Neutrophil (primary cell): ENCODE data around the gene TCF4.

Source experiments
- H3K27ac ChIP-seq: fragments of 200-600 bp; sonication (generic); 2 replicates; pipeline ENCODE4 v1.5.1; 2016; ENCODE audit warnings: mild to moderate bottlenecking, moderate library complexity
- H3K27me3 ChIP-seq: fragments of 200-600 bp; sonication (generic); 2 replicates; pipeline ENCODE4 v1.6.0; 2016; ENCODE audit warnings: mild to moderate bottlenecking
- H3K36me3 ChIP-seq: fragments of 200-600 bp; sonication (generic); 2 replicates; pipeline ENCODE4 v1.5.1; 2017
- H3K4me1 ChIP-seq, 2 experiments: fragments of 200-600 bp in 1 of 2; sonication (generic) in 1 of 2; 1 replicate in 1 of 2; 2 replicates in 1 of 2; pipeline versions ENCODE4 v1.5.1 to v1.6.1; 2013 to 2016; ENCODE audit warnings: low read depth in 1 of 2, low read length in 1 of 2, mild to moderate bottlenecking in 1 of 2, moderate library complexity in 1 of 2; ENCODE audit not compliant: control insufficient read depth in 1 of 2, insufficient read depth in 1 of 2
- H3K4me3 ChIP-seq, 2 experiments: fragments of 200-600 bp in 1 of 2; sonication (generic) in 1 of 2; 1 replicate in 1 of 2; 2 replicates in 1 of 2; pipeline ENCODE4 v1.5.1; 2013 to 2016; ENCODE audit warnings: low read depth in 1 of 2, low read length in 1 of 2, mild to moderate bottlenecking in 1 of 2, moderate library complexity in 1 of 2
- H3K9me3 ChIP-seq: fragments of 200-600 bp; sonication (generic); 2 replicates; pipeline ENCODE4 v1.5.1; 2016
- TF ChIP-seq, protein P1 (sequence below): fragments of 200-600 bp; sonication (generic); IDR thresholded peaks from 2 replicates; pipeline ENCODE4 v1.5.1; 2016; ENCODE audit warnings: antibody characterized with exemption

Gene TCF4

DNA sequence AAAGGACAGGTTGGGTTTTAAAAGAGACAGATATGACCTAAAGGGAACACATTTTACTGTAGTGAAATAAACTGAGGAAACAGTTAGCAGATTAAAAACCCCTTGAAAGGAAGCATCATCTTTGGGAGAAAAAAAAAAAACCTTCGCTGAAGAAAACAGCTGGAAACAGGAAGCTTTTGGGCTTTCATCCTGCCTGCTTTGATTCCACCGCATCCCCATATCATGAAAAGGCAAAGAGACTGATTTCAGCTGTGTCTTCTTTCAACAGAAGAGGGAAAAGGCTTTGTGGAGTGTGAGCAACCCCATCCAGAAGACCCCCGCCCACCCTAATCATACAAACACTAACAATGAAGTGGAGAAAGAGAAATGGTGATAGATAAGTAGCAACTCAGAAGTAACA, 86.4 kb downstream of the TCF4 start:
- no peak overlapping the region for H3K27ac ChIP-seq
- H3K4me1 ChIP-seq, result no peaks in the 10 kb centered on the region
- no peak overlapping the region for H3K4me3 ChIP-seq
- no peaks in the 10 kb centered on the region for H3K36me3 ChIP-seq
- H3K9me3 ChIP-seq, result no peaks in the 10 kb centered on the region
- TF ChIP-seq, protein P1, sequence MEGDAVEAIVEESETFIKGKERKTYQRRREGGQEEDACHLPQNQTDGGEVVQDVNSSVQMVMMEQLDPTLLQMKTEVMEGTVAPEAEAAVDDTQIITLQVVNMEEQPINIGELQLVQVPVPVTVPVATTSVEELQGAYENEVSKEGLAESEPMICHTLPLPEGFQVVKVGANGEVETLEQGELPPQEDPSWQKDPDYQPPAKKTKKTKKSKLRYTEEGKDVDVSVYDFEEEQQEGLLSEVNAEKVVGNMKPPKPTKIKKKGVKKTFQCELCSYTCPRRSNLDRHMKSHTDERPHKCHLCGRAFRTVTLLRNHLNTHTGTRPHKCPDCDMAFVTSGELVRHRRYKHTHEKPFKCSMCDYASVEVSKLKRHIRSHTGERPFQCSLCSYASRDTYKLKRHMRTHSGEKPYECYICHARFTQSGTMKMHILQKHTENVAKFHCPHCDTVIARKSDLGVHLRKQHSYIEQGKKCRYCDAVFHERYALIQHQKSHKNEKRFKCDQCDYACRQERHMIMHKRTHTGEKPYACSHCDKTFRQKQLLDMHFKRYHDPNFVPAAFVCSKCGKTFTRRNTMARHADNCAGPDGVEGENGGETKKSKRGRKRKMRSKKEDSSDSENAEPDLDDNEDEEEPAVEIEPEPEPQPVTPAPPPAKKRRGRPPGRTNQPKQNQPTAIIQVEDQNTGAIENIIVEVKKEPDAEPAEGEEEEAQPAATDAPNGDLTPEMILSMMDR, result no peak
- H3K27me3 ChIP-seq, result no peaks in the 10 kb centered on the region

DNA sequence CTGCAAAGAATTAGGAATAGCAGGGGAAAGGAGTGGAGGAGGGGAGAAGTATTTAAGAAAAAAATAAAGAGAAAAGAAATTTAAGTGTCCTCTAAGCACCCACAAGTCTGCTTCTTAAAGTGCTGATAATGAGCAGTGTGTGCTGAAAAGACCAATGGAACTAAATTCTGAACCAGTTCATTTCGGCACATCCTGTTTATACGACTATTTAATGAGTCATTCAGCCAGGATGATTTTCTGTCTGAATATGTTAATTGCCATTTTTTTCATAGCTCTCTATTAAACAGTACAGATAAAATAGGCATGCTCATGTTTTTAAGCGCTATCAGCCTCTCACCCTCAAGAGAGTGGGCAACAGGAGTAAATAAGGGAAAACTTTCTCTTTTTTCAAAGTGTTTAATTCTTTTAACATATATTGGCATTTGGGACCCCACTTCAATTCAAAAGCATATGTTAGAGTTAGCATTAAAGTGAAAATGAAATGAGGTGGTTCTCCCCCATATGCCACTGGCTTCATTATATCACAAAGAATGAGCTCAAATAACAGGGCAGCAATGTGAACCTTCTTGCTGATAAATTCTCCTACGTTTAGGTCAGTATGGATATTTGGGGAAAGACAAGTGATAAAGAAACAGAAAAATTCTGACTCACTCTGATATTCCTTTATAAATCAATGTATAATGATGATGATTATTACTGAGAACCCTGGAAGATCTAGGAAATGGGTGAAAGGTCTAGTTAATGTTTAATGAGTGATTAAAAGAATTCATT, 87.5 kb downstream of the TCF4 start:
- TF ChIP-seq, protein P1, result no peak
- Histone ChIP-seq H3K27ac (no peak overlapping the region), H3K4me3 (no peak overlapping the region), H3K9me3 (no peaks in the 10 kb centered on the region), H3K36me3 (no peaks in the 10 kb centered on the region), H3K27me3 (no peaks in the 10 kb centered on the region), H3K4me1 (no peaks in the 10 kb centered on the region)

DNA sequence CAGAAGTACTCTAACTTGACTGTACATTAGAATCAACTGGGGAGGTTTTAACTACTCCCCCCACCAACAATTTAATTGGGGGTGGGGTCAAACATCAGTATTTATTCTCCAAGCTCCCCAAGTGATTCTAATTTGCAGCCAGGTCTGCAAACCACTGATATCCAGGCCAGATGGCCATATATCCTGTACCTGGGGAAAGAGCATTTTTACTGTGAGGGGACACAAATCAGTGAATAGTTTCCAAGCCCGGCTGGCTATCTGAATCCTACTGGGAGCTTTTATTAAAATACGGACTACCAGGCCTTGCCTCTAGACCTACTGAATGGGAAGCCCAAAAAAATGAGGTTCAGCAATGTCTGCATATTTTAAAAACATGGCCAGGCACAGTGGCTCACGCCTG, 88.5 kb downstream of the TCF4 start:
- Histone ChIP-seq H3K27ac (no peak overlapping the region), H3K36me3 (no peaks in the 10 kb centered on the region), H3K9me3 (no peaks in the 10 kb centered on the region), H3K4me3 (no peak overlapping the region), H3K4me1 (no peaks in the 10 kb centered on the region), H3K27me3 (no peaks in the 10 kb centered on the region)
- TF ChIP-seq, protein P1, result no peak

DNA sequence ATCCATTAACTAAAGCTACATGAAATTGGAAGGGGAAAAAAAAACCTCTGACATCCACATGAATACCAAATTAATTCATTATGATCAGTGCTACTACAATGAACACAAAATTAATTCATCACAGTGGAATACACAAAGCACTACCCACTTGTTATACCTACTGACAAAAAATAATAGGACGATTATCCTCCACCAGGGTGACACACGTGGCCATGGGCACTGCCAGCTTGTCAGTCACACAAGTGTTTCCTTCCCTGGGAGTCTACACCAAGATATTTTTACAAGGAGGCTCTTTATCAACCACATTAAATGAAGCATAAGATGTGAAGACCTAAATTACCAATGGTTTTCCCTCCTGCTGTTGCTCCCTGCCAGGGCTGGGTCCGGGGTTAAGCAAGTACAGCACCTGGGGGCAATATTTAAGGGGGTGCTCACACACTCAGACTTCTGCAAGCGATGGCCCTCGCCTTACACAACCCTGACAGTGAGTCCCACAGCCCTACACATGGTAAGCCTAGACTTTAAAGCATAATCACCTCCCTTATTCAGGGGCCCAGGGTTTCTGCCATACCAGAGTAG, 90.1 kb downstream of the TCF4 start:
- TF ChIP-seq, protein P1, result no peak
- no peaks in the 10 kb centered on the region for H3K4me1 ChIP-seq
- no peaks in the 10 kb centered on the region for H3K9me3 ChIP-seq
- no peak overlapping the region for H3K4me3 ChIP-seq
- H3K27ac ChIP-seq, result no peak overlapping the region
- H3K27me3 ChIP-seq, result no peaks in the 10 kb centered on the region
- no peaks in the 10 kb centered on the region for H3K36me3 ChIP-seq

DNA sequence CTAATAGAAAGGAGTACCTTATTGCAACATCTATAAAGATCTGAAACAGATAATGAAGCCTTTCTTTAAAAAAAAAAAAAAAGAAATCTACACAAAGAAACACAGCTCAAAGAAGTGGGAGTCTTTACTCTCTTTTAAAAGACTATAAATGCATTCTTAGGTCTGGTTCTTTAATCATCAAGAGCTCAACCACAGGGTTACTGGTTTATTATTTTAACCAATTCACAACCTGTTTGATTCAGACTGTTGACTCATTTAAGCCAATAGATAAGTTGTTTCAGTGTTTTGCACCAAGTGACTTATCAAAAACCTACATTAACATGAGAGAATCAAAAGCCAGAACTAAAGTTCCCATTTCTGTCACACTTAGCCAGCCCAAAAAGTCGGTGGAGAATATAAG, 93.1 kb downstream of the TCF4 start:
- TF ChIP-seq, protein P1, result no peak
- H3K4me1 ChIP-seq, result no peaks in the 10 kb centered on the region
- H3K27ac ChIP-seq, result no peak overlapping the region
- H3K27me3 ChIP-seq, result no peaks in the 10 kb centered on the region
- no peak overlapping the region for H3K4me3 ChIP-seq
- no peaks in the 10 kb centered on the region for H3K9me3 ChIP-seq
- H3K36me3 ChIP-seq, result no peaks in the 10 kb centered on the region
